Tibial artery (tissue), 4 donors: ENCODE results near the gene ZFPL1.

Experiments used
- DNase-seq, 2 donors: peaks; one replicate each; pipeline ENCODE4 v3.0.0-alpha.2; 2019
- H3K27ac ChIP-seq, 2 donors: fragments of 200-600 bp; sonication (generic) in 1 of 2; 1 replicate in 1 of 2; 2 replicates in 1 of 2; pipeline ENCODE4 v1.5.1; 2018 to 2019; ENCODE audit warnings: mild to moderate bottlenecking in 1 of 2
- H3K27me3 ChIP-seq, 2 donors: fragments of 200-600 bp; sonication (generic) in 1 of 2; one replicate each; pipeline versions ENCODE4 v1.5.1 to v1.6.0; 2016 to 2019
- H3K36me3 ChIP-seq, 3 donors: fragments of 200-600 bp; sonication (generic) in 2 of 3; one replicate each; pipeline ENCODE4 v1.5.1; 2016 to 2019; ENCODE audit warnings: mild to moderate bottlenecking in 2 of 3
- H3K4me1 ChIP-seq, 4 donors: fragments of 200-600 bp; sonication (generic) in 2 of 4; 1 replicate in 3 of 4; 2 replicates in 1 of 4; pipeline ENCODE4 v1.5.1; 2016 to 2019
- H3K4me3 ChIP-seq, 2 donors: fragments of 200-600 bp; sonication (generic) in 1 of 2; 1 replicate in 1 of 2; 2 replicates in 1 of 2; pipeline ENCODE4 v1.5.1; 2018 to 2019; ENCODE audit warnings: mild to moderate bottlenecking in 2 of 2
- H3K9me3 ChIP-seq, 3 donors: fragments of 200-600 bp; sonication (generic) in 1 of 3; one replicate each; pipeline ENCODE4 v1.5.1; 2016 to 2019
- CTCF ChIP-seq, 2 experiments: fragments of 200-600 bp in 1 of 2; fragments of 450-650 bp in 1 of 2; IDR thresholded peaks; one replicate each; pipeline ENCODE4 v1.5.1; 2017 to 2019; ENCODE audit warnings: antibody characterized with exemption in 2 of 2, mild to moderate bottlenecking in 1 of 2, moderate library complexity in 1 of 2
- intact Hi-C: fragments of 100-400 bp; cut with DNase I; formaldehyde crosslinking; loops from one replicate; pipeline ENCODE4 v1.15.0; 2023; ENCODE audit warnings: low total_unique reads

ZFPL1 gene

GRCh38 chr11:65067446-65067845 is 16.6 kb upstream of the ZFPL1 start:
- Histone ChIP-seq H3K36me3 (no peaks in the 10 kb centered on the region), H3K27me3 (peaks cover 0 to 25% of the 10 kb centered on the region in 2 donors), H3K9me3 (no peaks in the 10 kb centered on the region), H3K27ac (no peak overlapping the region), H3K4me3 (no peak overlapping the region), H3K4me1 (no peaks in the 10 kb centered on the region)
- intact Hi-C loops = no loop called here
- no peak for DNase-seq
- TF ChIP-seq CTCF (IDR thresholded peaks at IDR 0.05) = no peak

GRCh38 chr11:65069217-65069616 is 14.8 kb upstream of the ZFPL1 start:
- H3K4me3 ChIP-seq = no peak overlapping the region
- H3K9me3 ChIP-seq = no peaks in the 10 kb centered on the region
- peaks cover 0 to 17% of the 10 kb centered on the region in 2 donors for H3K27me3 ChIP-seq
- H3K36me3 ChIP-seq = no peaks in the 10 kb centered on the region
- no peaks in the 10 kb centered on the region for H3K4me1 ChIP-seq
- no peak overlapping the region for H3K27ac ChIP-seq
- intact Hi-C loops = no loop called here
- no peak for TF ChIP-seq CTCF (IDR thresholded peaks at IDR 0.05)
- DNase-seq = no peak

- TF ChIP-seq CTCF (IDR thresholded peaks at IDR 0.05) = no peak
- no peaks in the 10 kb centered on the region for H3K4me1 ChIP-seq
- intact Hi-C loops = no loop called here
Observed at GRCh38 chr11:65071907-65072630, 12.0 kb upstream of the ZFPL1 start.

GRCh38 chr11:65072631-65072966 is 11.4 kb upstream of the ZFPL1 start:
- Histone ChIP-seq H3K36me3 (no peaks in the 10 kb centered on the region), H3K27me3 (peaks cover 0 to 3% of the 10 kb centered on the region in 2 donors), H3K4me1 (no peaks in the 10 kb centered on the region), H3K27ac (no peak overlapping the region), H3K4me3 (no peak overlapping the region), H3K9me3 (no peaks in the 10 kb centered on the region)
- intact Hi-C loops = no loop called here
- TF ChIP-seq CTCF (IDR thresholded peaks at IDR 0.05) = no peak
- DNase-seq = no peak

More at GRCh38 chr11:65071907-65072630, 12.0 kb upstream of the ZFPL1 start:
- no peak overlapping the region for H3K27ac ChIP-seq
- no peaks in the 10 kb centered on the region for H3K36me3 ChIP-seq
- DNase-seq = no peak
- H3K9me3 ChIP-seq = no peaks in the 10 kb centered on the region
- no peak overlapping the region for H3K4me3 ChIP-seq
- peaks cover 0 to 7% of the 10 kb centered on the region in 2 donors for H3K27me3 ChIP-seq

- H3K9me3 ChIP-seq = no peaks in the 10 kb centered on the region
Observed at GRCh38 chr11:65077451-65077850, 6.6 kb upstream of the ZFPL1 start.

More at GRCh38 chr11:65077451-65077850, 6.6 kb upstream of the ZFPL1 start:
- H3K27me3 ChIP-seq = no peaks in the 10 kb centered on the region
- TF ChIP-seq CTCF (IDR thresholded peaks at IDR 0.05) = no peak
- no peaks in the 10 kb centered on the region for H3K36me3 ChIP-seq
- no peak overlapping the region for H3K27ac ChIP-seq
- DNase-seq = no peak
- H3K4me3 ChIP-seq = no peak overlapping the region
- no peaks in the 10 kb centered on the region for H3K4me1 ChIP-seq
- intact Hi-C loops = no loop called here
